ENCODE results near the gene SCN5A. TPM values are rescaled to one million over a fixed set of nuclear protein-coding genes. Genes with fewer than 3 reads are reported as not detected.

The SCN5A gene
- total RNA-seq, 1 experiment from 2014 or later: 11.5 TPM

DNA sequence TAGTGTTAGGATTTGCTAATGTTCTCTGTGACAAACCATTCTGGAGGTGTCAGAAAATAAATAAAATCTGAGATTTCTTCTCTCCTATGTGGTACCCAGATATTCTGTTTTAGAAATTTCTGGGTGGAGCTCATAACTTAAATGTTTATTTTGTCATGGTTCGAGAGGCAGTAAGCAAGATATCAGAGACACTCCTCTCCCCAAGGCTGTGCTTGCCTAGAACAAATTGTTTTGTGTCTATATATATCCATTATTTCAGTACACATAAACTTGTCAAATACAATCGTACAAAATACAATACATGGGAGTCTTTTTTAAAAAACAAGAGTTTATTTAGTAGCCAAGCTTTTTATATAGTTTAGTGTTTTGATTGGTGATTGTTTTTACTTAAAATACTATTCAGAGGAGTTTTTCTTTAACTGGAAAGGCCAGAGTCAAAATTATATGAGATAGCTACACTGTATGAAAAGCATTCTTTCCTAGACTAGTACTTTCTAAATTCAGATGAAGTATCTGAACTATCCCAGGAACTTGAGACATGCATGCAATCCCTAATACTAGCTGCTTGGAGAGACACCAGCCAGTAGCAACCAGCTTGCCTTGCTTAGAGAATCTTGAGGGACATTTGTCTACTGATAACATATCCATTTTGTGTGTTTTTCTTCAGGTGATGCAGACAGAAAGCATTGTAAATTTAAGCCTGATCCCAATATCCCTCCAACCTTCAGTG is 148.6 kb downstream of the SCN5A start (continued):
- TF ChIP-seq, protein P1, sequence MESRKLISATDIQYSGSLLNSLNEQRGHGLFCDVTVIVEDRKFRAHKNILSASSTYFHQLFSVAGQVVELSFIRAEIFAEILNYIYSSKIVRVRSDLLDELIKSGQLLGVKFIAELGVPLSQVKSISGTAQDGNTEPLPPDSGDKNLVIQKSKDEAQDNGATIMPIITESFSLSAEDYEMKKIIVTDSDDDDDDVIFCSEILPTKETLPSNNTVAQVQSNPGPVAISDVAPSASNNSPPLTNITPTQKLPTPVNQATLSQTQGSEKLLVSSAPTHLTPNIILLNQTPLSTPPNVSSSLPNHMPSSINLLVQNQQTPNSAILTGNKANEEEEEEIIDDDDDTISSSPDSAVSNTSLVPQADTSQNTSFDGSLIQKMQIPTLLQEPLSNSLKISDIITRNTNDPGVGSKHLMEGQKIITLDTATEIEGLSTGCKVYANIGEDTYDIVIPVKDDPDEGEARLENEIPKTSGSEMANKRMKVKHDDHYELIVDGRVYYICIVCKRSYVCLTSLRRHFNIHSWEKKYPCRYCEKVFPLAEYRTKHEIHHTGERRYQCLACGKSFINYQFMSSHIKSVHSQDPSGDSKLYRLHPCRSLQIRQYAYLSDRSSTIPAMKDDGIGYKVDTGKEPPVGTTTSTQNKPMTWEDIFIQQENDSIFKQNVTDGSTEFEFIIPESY (IDR thresholded peaks at IDR 0.05; ENCODE audit: extremely low read depth, insufficient replicate concordance, low read length): no peak

Other genes with a start within 250 kb of the SCN5A start
- 18.3 TPM for gene ACVR2B, start 195.8 kb downstream of the SCN5A start, total RNA-seq (2021; ENCODE audit: unreplicated experiment)
- gene EXOG, start 153.3 kb downstream of the SCN5A start, total RNA-seq (2021; ENCODE audit: unreplicated experiment): 8.3 TPM
- not detected for gene SCN10A, start 166.5 kb upstream of the SCN5A start, total RNA-seq (2021; ENCODE audit: unreplicated experiment)